Trophoblast cell (in vitro differentiated cells and primary cell): Measurements from ENCODE around the gene IP6K1. TPM values are rescaled to one million over a fixed set of nuclear protein-coding genes. Genes with fewer than 3 reads are reported as not detected.
A peak's percentile ranks its signal among the peaks of the same experiment; 100 is the strongest.
"Not testable (repeated sequence)": the region's sequence is repeated elsewhere in the genome, so short reads cannot be mapped to it uniquely, and the experiment has no call there.

Source experiments
- DNase-seq, 2 donors: peaks; one replicate each; pipeline ENCODE4 v3.0.0-alpha.2; 2016
- H2AFZ ChIP-seq: 2 replicates; pipeline ENCODE4 v1.6.1; 2013; ENCODE audit warnings: low read length, moderate library complexity, mild to moderate bottlenecking; ENCODE audit not compliant: insufficient read depth, poor library complexity
- H2AK5ac ChIP-seq: 2 replicates; pipeline ENCODE4 v1.6.1; 2013; ENCODE audit warnings: mild to moderate bottlenecking, low read length
- H2BK120ac ChIP-seq: 2 replicates; pipeline ENCODE4 v1.6.1; 2013; ENCODE audit warnings: low read length, mild to moderate bottlenecking, moderate library complexity; ENCODE audit not compliant: insufficient read depth, poor library complexity
- H2BK12ac ChIP-seq: 2 replicates; pipeline ENCODE4 v1.6.1; 2013; ENCODE audit warnings: mild to moderate bottlenecking, low read length, moderate library complexity
- H2BK5ac ChIP-seq: 2 replicates; pipeline ENCODE4 v1.6.1; 2013; ENCODE audit warnings: low read length, low read depth, moderate library complexity, mild to moderate bottlenecking; ENCODE audit not compliant: poor library complexity
- H3K14ac ChIP-seq: 2 replicates; pipeline ENCODE4 v1.6.1; 2013; ENCODE audit warnings: mild to moderate bottlenecking, low read length
- H3K18ac ChIP-seq: 2 replicates; pipeline ENCODE4 v1.6.1; 2013; ENCODE audit warnings: mild to moderate bottlenecking, low read length
- H3K23ac ChIP-seq: 2 replicates; pipeline ENCODE4 v1.6.1; 2013; ENCODE audit warnings: low read length
- H3K27ac ChIP-seq: 2 replicates; pipeline ENCODE4 v1.5.1; 2013; ENCODE audit warnings: low read depth, mild to moderate bottlenecking, inconsistent platforms, low read length, moderate library complexity
- H3K27me3 ChIP-seq: 2 replicates; pipeline ENCODE4 v1.6.1; 2013; ENCODE audit warnings: inconsistent platforms, mild to moderate bottlenecking, low read length, moderate library complexity; ENCODE audit not compliant: insufficient read depth
- H3K36me3 ChIP-seq, 2 experiments: 1 replicate in 1 of 2; 2 replicates in 1 of 2; pipeline ENCODE4 v1.6.1; 2013; ENCODE audit warnings: low read length in 2 of 2, mild to moderate bottlenecking in 2 of 2, moderate library complexity in 1 of 2; ENCODE audit not compliant: insufficient read depth in 2 of 2, control insufficient read depth in 1 of 2
- H3K4ac ChIP-seq: 2 replicates; pipeline ENCODE4 v1.6.1; 2013; ENCODE audit warnings: low read depth, mild to moderate bottlenecking, low read length, moderate library complexity
- H3K4me1 ChIP-seq, 2 experiments: 1 replicate in 1 of 2; 2 replicates in 1 of 2; pipeline ENCODE4 v1.6.1; 2013; ENCODE audit warnings: low read length in 2 of 2, mild to moderate bottlenecking in 2 of 2, moderate library complexity in 1 of 2; ENCODE audit not compliant: insufficient read depth in 2 of 2, control insufficient read depth in 1 of 2
- H3K4me2 ChIP-seq: 2 replicates; pipeline ENCODE4 v1.6.1; 2013; ENCODE audit warnings: inconsistent platforms, mild to moderate bottlenecking, low read length, moderate library complexity
- H3K4me3 ChIP-seq: 2 replicates; pipeline ENCODE4 v1.5.1; 2013; ENCODE audit warnings: mild to moderate bottlenecking, low read depth, low read length, inconsistent platforms
- H3K79me1 ChIP-seq: one replicate; pipeline ENCODE4 v1.6.1; 2013; ENCODE audit warnings: low read length
- H3K79me2 ChIP-seq: 2 replicates; pipeline ENCODE4 v1.6.1; 2013; ENCODE audit warnings: low read length, mild to moderate bottlenecking; ENCODE audit not compliant: control insufficient read depth, insufficient read depth, poor library complexity
- H3K9ac ChIP-seq: 2 replicates; pipeline ENCODE4 v1.6.1; 2013; ENCODE audit warnings: mild to moderate bottlenecking, low read length
- H3K9me3 ChIP-seq: 2 replicates; pipeline ENCODE4 v1.6.1; 2013; ENCODE audit warnings: low read depth, mild to moderate bottlenecking, control low read depth, inconsistent platforms, low read length; ENCODE audit not compliant: insufficient read depth
- H4K12ac ChIP-seq: 2 replicates; pipeline ENCODE4 v1.6.1; 2013; ENCODE audit warnings: low read depth, mild to moderate bottlenecking, low read length, moderate library complexity
- H4K8ac ChIP-seq: 2 replicates; pipeline ENCODE4 v1.6.1; 2013; ENCODE audit warnings: low read depth, mild to moderate bottlenecking, low read length, moderate library complexity
- H4K91ac ChIP-seq: one replicate; pipeline ENCODE4 v1.6.1; 2013; ENCODE audit warnings: low read depth, mild to moderate bottlenecking, low read length, moderate library complexity
- WGBS: extraction: QIAGEN DNeasy Blood & Tissue Kit; methylation state at CpG from one replicate; pipeline ENCODE4 v1.1.7; 2013; ENCODE audit warnings: missing lambda C conversion rate; ENCODE audit not compliant: insufficient read length, insufficient coverage; ENCODE audit errors: extremely low coverage; 5-methylcytosine and 5-hydroxymethylcytosine counted together
- polyA plus RNA-seq: library from polyadenylated mRNA; stranded (reverse); fragments of 200-250 nt; gene quantifications from 2 replicates; pipeline ENCODE4 v1.2.3, GENCODE V29; 2013

IP6K1 gene
- polyA plus RNA-seq = 20.4 and 20.9 TPM in 2 replicates

DNA sequence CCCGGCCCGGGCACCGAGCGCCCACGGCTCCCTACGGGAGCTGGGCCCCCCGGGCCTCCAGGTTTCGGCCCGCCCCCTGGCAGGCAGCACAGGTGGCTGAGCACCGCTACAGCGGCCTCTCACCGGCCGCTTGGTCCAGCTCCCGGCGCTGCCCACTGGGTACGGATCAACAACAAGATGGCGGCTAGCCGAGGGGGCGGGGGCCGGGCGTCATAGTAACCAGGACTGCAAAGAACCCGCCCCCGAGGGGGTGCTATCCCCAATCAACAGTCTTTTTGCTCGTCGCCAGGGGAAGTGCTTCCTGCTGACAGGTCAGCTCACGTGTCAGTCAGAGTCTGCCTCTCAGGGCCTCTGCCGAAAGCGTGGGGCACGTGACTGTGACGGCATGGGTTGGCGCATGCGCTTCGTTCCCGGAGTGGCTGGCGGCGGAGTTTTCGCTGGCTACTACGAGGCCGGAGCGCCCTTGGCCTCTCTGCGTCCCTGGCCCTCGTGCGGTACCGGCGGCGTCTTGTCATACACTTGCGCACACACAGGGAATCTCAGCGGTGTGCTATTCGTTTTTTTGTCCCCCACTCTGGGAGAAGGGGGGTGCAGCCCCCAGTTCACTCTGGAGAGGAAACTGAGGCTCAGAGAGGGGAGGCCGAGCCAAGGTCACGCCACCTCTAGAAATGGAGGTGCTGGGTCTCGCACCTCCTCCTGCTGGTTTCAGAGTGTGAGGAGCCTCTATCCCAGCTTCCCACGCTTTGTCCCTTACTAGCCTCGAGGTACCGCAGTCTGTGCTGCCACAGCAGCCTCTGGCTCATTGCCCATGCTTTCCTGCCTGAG lies at the start of gene IP6K1:
IP6K1 (minus strand) TSS at position 186 of the 825 bp plus-strand sequence. CDS start 38,502 bp downstream, outside the sequence.
- peak within 1 kb of the TSS; percentile 87 for H3K4me3 ChIP-seq
- H2AFZ ChIP-seq = peak within 1 kb of the TSS; percentile 75
- peaks cover 3% of the 10 kb centered on the region for H3K9me3 ChIP-seq
- H2BK120ac ChIP-seq = peak within 1 kb of the TSS; percentile 35
- peak within 1 kb of the TSS; percentile 89 for H4K12ac ChIP-seq
- H3K23ac ChIP-seq = no peak within 1 kb of the TSS
- peak within 1 kb of the TSS; percentile 39 for H3K27ac ChIP-seq
- peak; percentile 100 for DNase-seq
- no peak within 1 kb of the TSS for H2BK12ac ChIP-seq
- peak within 1 kb of the TSS; percentile 90 for H4K8ac ChIP-seq
- H4K91ac ChIP-seq = peak within 1 kb of the TSS; percentile 78
- H3K4me2 ChIP-seq = peak within 1 kb of the TSS; percentile 92
- peak within 1 kb of the TSS; percentile 56 for H2BK5ac ChIP-seq
- H3K27me3 ChIP-seq = no peaks in the 10 kb centered on the region
- H3K79me2 ChIP-seq = peaks cover 9% of the 10 kb centered on the region
- WGBS = no CpG with 5 or more reads among the region's 55 CpGs
- peaks cover 8% of the 10 kb centered on the region for H3K79me1 ChIP-seq
- peak within 1 kb of the TSS; percentile 86 for H3K9ac ChIP-seq
- peaks cover 12 to 22% of the 10 kb centered on the region in 2 experiments for H3K4me1 ChIP-seq
- peak within 1 kb of the TSS; percentile 85 for H3K4ac ChIP-seq
- peak within 1 kb of the TSS; percentile 82 for H2AK5ac ChIP-seq
- peaks cover 9 to 10% of the 10 kb centered on the region in 2 experiments for H3K36me3 ChIP-seq
- H3K14ac ChIP-seq = peak within 1 kb of the TSS; percentile 71
- H3K18ac ChIP-seq = peak within 1 kb of the TSS; percentile 74

DNA sequence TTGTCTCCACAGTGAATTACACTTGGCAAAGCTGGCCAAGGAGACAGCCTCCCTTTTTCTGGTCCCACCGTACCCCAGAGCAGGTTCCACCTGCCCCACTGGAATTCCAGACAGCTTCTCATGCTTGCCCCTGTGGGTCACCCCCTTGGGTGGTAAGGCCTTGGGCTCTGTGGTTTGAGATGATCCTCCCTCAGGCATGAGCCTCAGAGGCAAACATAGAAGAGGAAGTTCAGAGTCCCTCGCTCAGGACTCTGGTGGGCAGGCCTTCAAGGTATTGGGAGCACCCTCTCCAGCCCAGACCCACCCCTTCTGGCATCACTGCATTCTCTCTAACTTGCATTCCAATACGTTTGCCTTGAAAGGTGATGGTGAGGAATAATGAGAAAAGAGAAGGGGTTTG lies 45.0 kb upstream of the IP6K1 start:
- no peak overlapping the region for H2BK120ac ChIP-seq
- no peak overlapping the region for H4K8ac ChIP-seq
- no peak overlapping the region for H2AK5ac ChIP-seq
- no peaks in the 10 kb centered on the region for H3K79me1 ChIP-seq
- H3K4me2 ChIP-seq = no peak overlapping the region
- WGBS = no CpG with 5 or more reads among the region's 3 CpGs
- no peak overlapping the region for H4K91ac ChIP-seq
- H2BK12ac ChIP-seq = no peak overlapping the region
- no peaks in the 10 kb centered on the region for H3K27me3 ChIP-seq
- no peaks in the 10 kb centered on the region for H3K9me3 ChIP-seq
- no peak overlapping the region for H3K9ac ChIP-seq
- H3K4me3 ChIP-seq = no peak overlapping the region
- H3K4ac ChIP-seq = no peak overlapping the region
- H3K23ac ChIP-seq = no peak overlapping the region
- DNase-seq = no peak
- H4K12ac ChIP-seq = no peak overlapping the region
- H2BK5ac ChIP-seq = no peak overlapping the region
- H3K18ac ChIP-seq = no peak overlapping the region
- H3K14ac ChIP-seq = no peak overlapping the region
- H2AFZ ChIP-seq = no peak overlapping the region
- H3K4me1 ChIP-seq = no peaks in the 10 kb centered on the region
- no peaks in the 10 kb centered on the region for H3K79me2 ChIP-seq
- H3K36me3 ChIP-seq = peaks cover 29 to 36% of the 10 kb centered on the region in 2 experiments
- no peak overlapping the region for H3K27ac ChIP-seq

DNA sequence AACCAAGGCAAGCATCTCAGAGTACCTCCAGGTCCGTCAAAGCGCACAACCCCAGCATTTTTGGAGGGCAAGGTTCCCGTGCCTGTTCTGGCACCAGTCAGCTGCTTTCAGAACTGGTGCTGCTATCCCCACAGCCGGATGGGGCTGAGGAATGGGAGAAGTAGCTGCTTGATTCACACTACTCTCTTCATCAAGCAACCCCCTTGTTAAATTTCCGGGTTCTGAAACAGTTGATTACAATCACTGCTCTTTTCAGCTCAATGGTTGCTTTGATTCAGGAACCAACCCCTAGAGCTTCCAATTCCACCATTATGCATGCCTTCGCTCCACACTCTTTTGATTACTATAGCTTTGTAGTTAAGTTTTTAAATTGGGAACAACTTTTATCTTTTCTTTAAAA lies 39.7 kb upstream of the IP6K1 start:
- Histone ChIP-seq H3K4me3 (no peak overlapping the region), H3K27me3 (no peaks in the 10 kb centered on the region), H3K23ac (no peak overlapping the region), H3K18ac (no peak overlapping the region), H3K27ac (no peak overlapping the region), H3K14ac (no peak overlapping the region), H4K91ac (no peak overlapping the region), H2BK5ac (no peak overlapping the region), H2BK120ac (no peak overlapping the region), H4K8ac (no peak overlapping the region), H3K4ac (no peak overlapping the region), H3K79me1 (no peaks in the 10 kb centered on the region), H2AFZ (no peak overlapping the region), H2AK5ac (no peak overlapping the region), H3K9ac (no peak overlapping the region), H3K36me3 (peaks cover 17 to 22% of the 10 kb centered on the region in 2 experiments), H3K9me3 (no peaks in the 10 kb centered on the region), H3K4me1 (no peaks in the 10 kb centered on the region), H4K12ac (no peak overlapping the region), H2BK12ac (no peak overlapping the region), H3K4me2 (no peak overlapping the region), H3K79me2 (no peaks in the 10 kb centered on the region)
- WGBS = no CpG with 5 or more reads among the region's 6 CpGs
- DNase-seq = no peak

DNA sequence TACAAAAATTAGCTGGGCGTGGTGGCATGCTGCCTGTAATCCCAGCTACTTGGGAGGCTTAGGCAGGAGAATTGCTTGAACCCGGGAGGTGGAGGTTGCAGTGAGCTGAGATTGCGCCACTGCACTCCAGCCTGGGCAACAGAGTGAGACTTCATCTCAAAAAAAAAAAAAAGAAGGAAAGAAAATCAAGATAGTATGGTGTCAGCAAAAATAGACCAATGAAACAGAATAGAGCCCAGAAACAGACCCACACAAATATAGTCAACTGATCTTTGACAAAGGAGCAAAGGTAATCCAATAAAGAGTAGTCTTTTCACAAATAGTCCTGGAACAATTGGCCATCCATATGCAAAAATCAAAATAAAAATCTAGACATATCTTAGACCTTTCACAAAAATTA lies 36.8 kb upstream of the IP6K1 start:
- no CpG with 5 or more reads among the region's 3 CpGs for WGBS
- not testable (repeated sequence) for H3K27me3 ChIP-seq, H3K27ac ChIP-seq

More for the DNA sequence above, 36.8 kb upstream of the IP6K1 start:
- not testable (repeated sequence) for H4K12ac ChIP-seq, H4K8ac ChIP-seq, H3K79me2 ChIP-seq, H3K4me2 ChIP-seq, H2AK5ac ChIP-seq, H4K91ac ChIP-seq, H3K79me1 ChIP-seq, H3K14ac ChIP-seq, DNase-seq, H3K9me3 ChIP-seq, H2BK12ac ChIP-seq, H3K4ac ChIP-seq, H3K4me3 ChIP-seq, H3K9ac ChIP-seq, H2BK5ac ChIP-seq, H3K23ac ChIP-seq, H3K36me3 ChIP-seq, H2BK120ac ChIP-seq, H3K18ac ChIP-seq, H2AFZ ChIP-seq, H3K4me1 ChIP-seq
